Measurements from ENCODE around the gene C12orf75. TPM values are rescaled to one million over a fixed set of nuclear protein-coding genes. Genes with fewer than 3 reads are reported as not detected.
A peak's percentile ranks its signal among the peaks of the same experiment; 100 is the strongest.
"Not testable (repeated sequence)": the region's sequence is repeated elsewhere in the genome, so short reads cannot be mapped to it uniquely, and the experiment has no call there.

The C12orf75 gene
- total and polyA plus RNA-seq, 4 donors, result 36.3 to 75.4 (median 47.3) TPM

DNA sequence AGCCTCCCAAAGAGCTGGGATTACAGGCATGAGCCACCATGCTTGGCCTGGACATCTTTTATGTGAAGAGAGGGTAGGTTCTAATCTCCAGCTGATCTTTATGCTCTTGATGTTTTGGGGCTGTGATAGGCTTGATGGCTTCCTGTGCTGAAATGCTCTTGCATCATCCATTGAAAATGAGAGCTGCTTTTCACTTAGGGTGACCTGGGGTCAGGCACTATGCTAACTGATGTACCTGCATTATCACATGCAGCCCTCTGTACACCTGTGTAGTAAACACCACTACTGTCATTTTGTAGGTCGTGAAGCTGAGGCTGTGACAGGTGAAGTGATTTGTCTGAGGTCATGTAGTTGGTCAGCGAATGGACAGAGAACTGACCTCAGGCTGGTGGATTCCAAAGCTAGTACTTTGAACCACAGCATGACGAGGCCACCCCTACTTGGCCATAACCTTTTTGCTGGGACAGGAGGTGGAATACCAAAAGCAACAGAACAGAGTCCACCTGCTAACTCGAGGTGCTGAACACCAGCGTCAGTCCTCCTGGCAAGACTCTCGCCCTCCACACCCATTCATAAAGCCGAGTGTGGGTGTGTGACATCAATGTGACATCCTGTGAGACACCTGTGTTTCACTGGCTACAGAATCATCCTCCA is 69.1 kb downstream of the C12orf75 start:
- H3K4me3 ChIP-seq (ENCODE audit: low read depth, low read length), result no peak overlapping the region
- no peak for DNase-seq (ENCODE audit: low read depth in 4 of 6, low spot score in 6 of 6)
- no peaks in the 10 kb centered on the region for H3K36me3 ChIP-seq (ENCODE audit: control insufficient read depth, insufficient read depth, low read length)
- H3K27me3 ChIP-seq (ENCODE audit: control insufficient read depth, insufficient read depth, low read length), result no peaks in the 10 kb centered on the region
- no peak overlapping the region for H3K27ac ChIP-seq (ENCODE audit: low read depth, low read length)
- H3K9me3 ChIP-seq (ENCODE audit: control insufficient read depth, insufficient read depth, low read length), result no peaks in the 10 kb centered on the region
- 100% methylated on average over 5 of the region's 7 CpGs for WGBS (ENCODE audit: insufficient coverage)
- H3K4me1 ChIP-seq (ENCODE audit: control insufficient read depth, insufficient read depth, low read length), result no peaks in the 10 kb centered on the region

DNA sequence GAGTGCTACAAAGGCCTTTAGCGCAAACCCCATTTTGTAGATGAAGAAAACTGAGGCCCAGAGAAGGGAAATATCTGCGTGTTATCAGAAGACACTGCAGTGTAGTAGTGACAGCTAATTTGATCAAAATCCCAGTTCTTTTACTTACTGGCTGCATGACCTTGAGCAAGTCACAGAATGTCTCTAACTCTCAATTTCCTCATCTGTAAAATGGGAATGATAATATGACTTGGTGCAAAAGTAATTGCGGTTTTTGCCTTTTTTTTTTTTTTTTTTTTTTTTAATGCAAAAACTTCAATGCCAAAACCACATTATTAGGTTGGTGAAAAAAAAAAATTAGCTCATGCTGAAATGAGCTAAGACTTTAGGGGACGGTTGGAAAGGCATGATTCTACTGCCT is 69.7 kb downstream of the C12orf75 start:
- no CpG with 5 or more reads among the region's 4 CpGs for WGBS (ENCODE audit: insufficient coverage)

DNA sequence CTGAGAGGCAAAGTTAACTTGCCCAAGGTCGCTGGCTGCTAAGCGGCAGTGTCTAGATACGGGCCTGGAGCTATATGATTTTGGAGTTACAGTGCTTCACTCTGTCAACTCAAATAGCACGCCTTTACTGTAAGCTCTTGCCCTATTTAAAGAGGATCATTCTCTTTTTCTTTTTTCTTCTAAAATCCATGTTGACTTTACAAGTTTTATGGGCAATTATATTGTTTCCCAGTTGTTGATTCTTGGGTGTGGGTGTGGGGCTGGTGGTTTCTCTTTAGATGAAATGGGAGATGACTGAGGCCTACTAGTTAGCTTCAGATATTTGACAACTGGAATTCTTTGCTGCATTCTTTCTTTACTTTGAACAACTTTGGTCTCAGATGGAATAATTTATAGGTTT is 70.7 kb downstream of the C12orf75 start:
- H3K9me3 ChIP-seq (ENCODE audit: control insufficient read depth, insufficient read depth, low read length), result peaks cover 2% of the 10 kb centered on the region
- H3K4me3 ChIP-seq (ENCODE audit: low read depth, low read length), result no peak overlapping the region
- no peaks in the 10 kb centered on the region for H3K36me3 ChIP-seq (ENCODE audit: control insufficient read depth, insufficient read depth, low read length)
- no peaks in the 10 kb centered on the region for H3K27me3 ChIP-seq (ENCODE audit: control insufficient read depth, insufficient read depth, low read length)
- H3K4me1 ChIP-seq (ENCODE audit: control insufficient read depth, insufficient read depth, low read length), result no peaks in the 10 kb centered on the region
- DNase-seq (ENCODE audit: low read depth in 4 of 6, low spot score in 6 of 6), result no peak
- no peak overlapping the region for H3K27ac ChIP-seq (ENCODE audit: low read depth, low read length)
- WGBS (ENCODE audit: insufficient coverage), result no CpG with 5 or more reads among the region's 4 CpGs

More for the DNA sequence above, 69.7 kb downstream of the C12orf75 start:
- Histone ChIP-seq H3K36me3 (ENCODE audit: control insufficient read depth, insufficient read depth, low read length) (no peaks in the 10 kb centered on the region), H3K4me1 (ENCODE audit: control insufficient read depth, insufficient read depth, low read length) (no peaks in the 10 kb centered on the region), H3K27ac (ENCODE audit: low read depth, low read length) (no peak overlapping the region), H3K9me3 (ENCODE audit: control insufficient read depth, insufficient read depth, low read length) (peaks cover 2% of the 10 kb centered on the region), H3K4me3 (ENCODE audit: low read depth, low read length) (no peak overlapping the region), H3K27me3 (ENCODE audit: control insufficient read depth, insufficient read depth, low read length) (no peaks in the 10 kb centered on the region)
- DNase-seq (ENCODE audit: low read depth in 4 of 6, low spot score in 6 of 6), result no peak

DNA sequence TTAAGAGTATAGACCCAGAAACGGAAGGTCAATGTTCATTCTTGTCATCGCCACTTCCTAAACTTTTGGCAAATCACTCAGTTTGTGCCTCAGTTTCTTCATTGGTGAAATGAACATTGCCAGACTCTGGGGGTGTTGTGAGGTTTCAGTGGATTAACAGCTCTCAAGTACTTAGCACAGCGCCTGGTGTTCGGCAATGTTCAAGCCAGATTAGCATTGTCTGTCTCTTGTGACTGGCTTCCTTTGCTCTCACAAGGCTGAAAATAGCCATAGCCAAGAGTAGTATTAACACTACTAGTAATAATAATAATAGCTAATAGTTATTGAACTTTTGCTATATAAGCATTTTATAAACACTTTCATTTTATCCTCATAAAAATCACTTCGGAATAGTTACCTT is 71.9 kb downstream of the C12orf75 start:
- Histone ChIP-seq H3K27me3 (ENCODE audit: control insufficient read depth, insufficient read depth, low read length) (no peaks in the 10 kb centered on the region), H3K36me3 (ENCODE audit: control insufficient read depth, insufficient read depth, low read length) (no peaks in the 10 kb centered on the region), H3K4me3 (ENCODE audit: low read depth, low read length) (no peak overlapping the region), H3K4me1 (ENCODE audit: control insufficient read depth, insufficient read depth, low read length) (no peaks in the 10 kb centered on the region), H3K9me3 (ENCODE audit: control insufficient read depth, insufficient read depth, low read length) (peaks cover 2% of the 10 kb centered on the region), H3K27ac (ENCODE audit: low read depth, low read length) (no peak overlapping the region)
- no peak for DNase-seq (ENCODE audit: low read depth in 4 of 6, low spot score in 6 of 6)
- WGBS (ENCODE audit: insufficient coverage), result 100% methylated on average over 2 of the region's 5 CpGs

DNA sequence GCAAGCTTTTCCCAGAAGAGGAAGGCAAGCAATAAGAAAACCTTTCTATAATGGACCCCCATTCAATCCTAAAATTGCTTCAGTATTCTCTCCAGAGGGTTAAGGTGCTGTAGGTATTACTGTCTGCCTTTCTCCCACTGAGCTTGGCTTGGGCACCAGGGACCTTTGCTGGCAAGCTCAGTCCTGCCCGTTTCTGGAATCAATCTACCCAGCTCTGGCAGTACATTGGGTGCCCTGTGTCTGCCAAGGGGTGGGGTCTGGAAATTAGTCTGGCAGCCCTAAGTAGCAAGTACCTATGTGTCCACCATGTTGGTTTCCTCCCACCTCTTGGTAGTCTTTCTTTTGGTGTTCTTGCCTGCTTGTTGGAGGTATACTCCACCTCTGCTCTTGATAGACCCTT is 72.6 kb downstream of the C12orf75 start:
- no peak for DNase-seq (ENCODE audit: low read depth in 4 of 6, low spot score in 6 of 6)
- Histone ChIP-seq H3K4me3 (ENCODE audit: low read depth, low read length) (no peak overlapping the region), H3K9me3 (ENCODE audit: control insufficient read depth, insufficient read depth, low read length) (peaks cover 2% of the 10 kb centered on the region), H3K27me3 (ENCODE audit: control insufficient read depth, insufficient read depth, low read length) (no peaks in the 10 kb centered on the region), H3K36me3 (ENCODE audit: control insufficient read depth, insufficient read depth, low read length) (no peaks in the 10 kb centered on the region), H3K4me1 (ENCODE audit: control insufficient read depth, insufficient read depth, low read length) (no peaks in the 10 kb centered on the region), H3K27ac (ENCODE audit: low read depth, low read length) (no peak overlapping the region)
- WGBS (ENCODE audit: insufficient coverage), result no CpG with 5 or more reads among the region's 1 CpG

DNA sequence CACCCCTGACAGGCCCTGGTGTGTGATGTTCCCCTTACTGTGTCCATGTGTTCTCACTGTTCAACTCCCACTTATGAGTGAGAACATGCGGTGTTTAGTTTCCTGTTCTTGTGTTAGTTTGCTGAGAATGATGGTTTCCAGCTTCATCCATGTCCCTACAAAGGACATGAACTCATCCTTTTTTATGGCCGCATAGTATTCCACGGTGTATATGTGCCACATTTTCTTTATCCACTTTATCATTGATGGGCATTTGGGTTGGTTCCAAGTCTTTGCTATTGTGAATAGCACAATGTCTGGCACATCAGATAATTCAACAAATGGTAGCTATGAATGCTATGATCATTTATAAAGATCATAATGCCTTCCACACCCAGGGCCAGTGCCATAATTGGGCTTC is 73.6 kb downstream of the C12orf75 start:
- H3K9me3 ChIP-seq (ENCODE audit: control insufficient read depth, insufficient read depth, low read length); H3K4me3 ChIP-seq (ENCODE audit: low read depth, low read length); DNase-seq (ENCODE audit: low read depth in 4 of 6, low spot score in 6 of 6); H3K4me1 ChIP-seq (ENCODE audit: control insufficient read depth, insufficient read depth, low read length); H3K27me3 ChIP-seq (ENCODE audit: control insufficient read depth, insufficient read depth, low read length); H3K36me3 ChIP-seq (ENCODE audit: control insufficient read depth, insufficient read depth, low read length); H3K27ac ChIP-seq (ENCODE audit: low read depth, low read length): not testable (repeated sequence)
- no CpG with 5 or more reads among the region's 3 CpGs for WGBS (ENCODE audit: insufficient coverage)

DNA sequence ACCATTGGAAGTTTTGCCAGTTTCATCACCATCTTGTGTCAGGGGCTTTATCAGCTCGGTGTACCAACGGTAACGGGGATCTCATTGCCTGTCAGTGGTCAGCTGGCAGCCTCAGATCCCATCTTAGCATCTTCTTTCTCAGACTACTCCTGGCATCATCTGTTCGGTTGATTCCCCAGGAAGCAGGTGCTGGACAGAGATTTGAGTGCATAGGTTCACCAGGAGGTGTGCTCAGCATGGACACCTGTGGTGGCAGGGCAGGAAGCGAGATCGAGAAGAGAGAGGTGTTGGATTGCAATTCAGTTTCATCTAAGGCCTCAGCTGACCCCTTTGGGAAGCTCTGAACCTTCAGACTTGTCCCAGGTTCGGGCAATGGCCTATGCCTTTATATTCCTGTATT is 76.0 kb downstream of the C12orf75 start:
- DNase-seq (ENCODE audit: low read depth in 4 of 6, low spot score in 6 of 6), result no peak
- H3K4me3 ChIP-seq (ENCODE audit: low read depth, low read length), result no peak overlapping the region
- 89% methylated on average over 7 of the region's 7 CpGs for WGBS (ENCODE audit: insufficient coverage)
- H3K27ac ChIP-seq (ENCODE audit: low read depth, low read length), result no peak overlapping the region
- H3K4me1 ChIP-seq (ENCODE audit: control insufficient read depth, insufficient read depth, low read length), result peaks cover 7% of the 10 kb centered on the region
- no peaks in the 10 kb centered on the region for H3K36me3 ChIP-seq (ENCODE audit: control insufficient read depth, insufficient read depth, low read length)
- H3K27me3 ChIP-seq (ENCODE audit: control insufficient read depth, insufficient read depth, low read length), result no peaks in the 10 kb centered on the region
- H3K9me3 ChIP-seq (ENCODE audit: control insufficient read depth, insufficient read depth, low read length), result peaks cover 2% of the 10 kb centered on the region

DNA sequence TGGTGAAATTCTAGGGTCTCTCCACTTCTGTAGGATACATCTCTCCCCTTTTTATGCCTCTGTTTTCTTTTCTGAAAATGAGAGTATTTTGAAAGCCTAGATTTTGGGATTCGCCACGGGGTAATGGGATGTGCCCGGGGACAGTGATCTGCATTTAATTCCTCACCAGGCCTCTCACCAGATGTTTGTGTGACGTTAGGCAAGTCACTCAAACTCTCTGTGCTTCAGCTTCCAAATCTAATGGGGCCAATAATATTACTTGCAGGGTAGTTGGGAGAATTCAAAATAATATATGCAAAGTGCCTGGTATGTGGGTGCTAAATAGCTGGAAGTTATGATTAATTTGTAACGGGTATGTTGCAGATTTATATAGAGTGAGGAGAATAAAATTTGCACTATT is 78.8 kb downstream of the C12orf75 start:
- no peaks in the 10 kb centered on the region for H3K27me3 ChIP-seq (ENCODE audit: control insufficient read depth, insufficient read depth, low read length)
- H3K36me3 ChIP-seq (ENCODE audit: control insufficient read depth, insufficient read depth, low read length), result no peaks in the 10 kb centered on the region
- no peak for DNase-seq (ENCODE audit: low read depth in 4 of 6, low spot score in 6 of 6)
- no CpG with 5 or more reads among the region's 5 CpGs for WGBS (ENCODE audit: insufficient coverage)
- H3K9me3 ChIP-seq (ENCODE audit: control insufficient read depth, insufficient read depth, low read length), result peaks cover 2% of the 10 kb centered on the region
- H3K4me1 ChIP-seq (ENCODE audit: control insufficient read depth, insufficient read depth, low read length), result peaks cover 11% of the 10 kb centered on the region
- peak overlapping the region; percentile 19 for H3K27ac ChIP-seq (ENCODE audit: low read depth, low read length)
- H3K4me3 ChIP-seq (ENCODE audit: low read depth, low read length), result no peak overlapping the region

DNA sequence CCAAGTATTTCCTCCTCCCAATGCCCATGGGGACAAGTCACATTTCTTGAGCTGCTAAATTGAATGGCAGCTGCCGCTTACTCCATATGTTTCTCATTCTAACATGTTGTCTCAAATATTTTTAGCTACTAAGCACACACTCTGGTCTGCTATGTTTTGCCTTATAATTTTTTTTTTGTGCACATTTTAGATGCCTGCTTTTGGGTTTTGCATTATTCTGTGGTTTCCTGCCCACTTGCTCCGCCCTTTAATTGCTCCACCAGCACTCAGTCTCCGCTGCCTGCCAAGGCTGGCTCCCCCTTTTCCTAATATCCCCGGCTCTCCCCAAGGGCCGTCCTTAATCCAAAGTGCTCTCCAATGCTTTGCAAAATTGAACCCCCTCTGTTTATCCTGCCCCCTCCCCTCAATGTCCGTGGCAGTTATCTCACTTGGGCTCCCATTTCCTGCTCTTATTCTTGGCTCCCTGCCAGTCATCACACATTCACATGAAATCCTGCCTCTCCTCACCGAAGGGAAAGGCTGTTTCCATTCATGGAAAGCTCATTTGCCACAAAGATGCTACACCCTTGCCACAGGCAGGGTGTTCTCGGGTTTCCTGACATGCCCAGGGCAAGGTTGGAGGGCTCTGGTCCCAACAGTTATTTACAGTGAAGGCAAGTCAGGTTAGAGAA is 79.4 kb downstream of the C12orf75 start:
- peaks cover 11% of the 10 kb centered on the region for H3K4me1 ChIP-seq (ENCODE audit: control insufficient read depth, insufficient read depth, low read length)
- WGBS (ENCODE audit: insufficient coverage), result 20% methylated on average over 8 of the region's 8 CpGs
- H3K9me3 ChIP-seq (ENCODE audit: control insufficient read depth, insufficient read depth, low read length), result peaks cover 2% of the 10 kb centered on the region
- no peak overlapping the region for H3K4me3 ChIP-seq (ENCODE audit: low read depth, low read length)
- H3K27me3 ChIP-seq (ENCODE audit: control insufficient read depth, insufficient read depth, low read length), result no peaks in the 10 kb centered on the region
- no peak overlapping the region for H3K27ac ChIP-seq (ENCODE audit: low read depth, low read length)
- H3K36me3 ChIP-seq (ENCODE audit: control insufficient read depth, insufficient read depth, low read length), result no peaks in the 10 kb centered on the region
- DNase-seq (ENCODE audit: low read depth in 4 of 6, low spot score in 6 of 6), result peak in 5 of 6 donors; percentile 23 to 88 (median 24)

DNA sequence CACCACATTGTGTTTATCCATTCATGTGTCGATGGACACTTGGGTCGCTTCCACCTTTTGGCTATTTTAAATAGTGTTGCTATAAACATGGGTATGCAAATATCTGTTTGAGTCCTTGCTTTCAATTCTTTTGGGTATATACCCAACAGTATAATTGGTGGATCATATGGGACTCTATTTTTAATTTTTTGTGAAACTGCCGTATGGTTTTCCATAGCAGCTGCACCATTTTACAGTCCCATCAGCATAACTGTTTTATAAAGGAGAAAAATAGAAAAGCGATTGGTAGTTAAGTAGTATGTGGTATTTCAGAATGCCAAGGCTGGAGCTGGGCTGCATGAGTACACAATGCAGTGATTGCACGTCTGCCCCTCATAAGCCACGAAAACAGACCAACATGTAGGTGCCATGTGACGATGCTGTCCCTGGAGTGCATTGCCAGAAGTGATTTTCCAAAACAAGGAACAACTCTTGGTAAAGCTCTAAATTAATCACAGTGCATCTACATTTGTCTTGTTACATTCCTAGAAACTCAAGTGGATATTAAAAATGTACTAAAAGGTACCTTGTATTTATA is 83.5 kb downstream of the C12orf75 start:
- DNase-seq (ENCODE audit: low read depth in 4 of 6, low spot score in 6 of 6), result peak in 1 of 6 donors; percentile 63
- H3K9me3 ChIP-seq (ENCODE audit: control insufficient read depth, insufficient read depth, low read length), result no peaks in the 10 kb centered on the region
- peaks cover 11% of the 10 kb centered on the region for H3K4me1 ChIP-seq (ENCODE audit: control insufficient read depth, insufficient read depth, low read length)
- WGBS (ENCODE audit: insufficient coverage), result 89% methylated on average over 3 of the region's 7 CpGs
- no peaks in the 10 kb centered on the region for H3K27me3 ChIP-seq (ENCODE audit: control insufficient read depth, insufficient read depth, low read length)
- no peak overlapping the region for H3K4me3 ChIP-seq (ENCODE audit: low read depth, low read length)
- H3K27ac ChIP-seq (ENCODE audit: low read depth, low read length), result no peak overlapping the region
- no peaks in the 10 kb centered on the region for H3K36me3 ChIP-seq (ENCODE audit: control insufficient read depth, insufficient read depth, low read length)
